HAP-1 (cell line): Measurements from ENCODE around the gene DIP2C.

Experiments used
- DNase-seq, 2 experiments: peaks; one replicate each; pipeline ENCODE4 v3.0.0-alpha.2; 2016 to 2020; ENCODE audit warnings: low spot score in 2 of 2
- H3K27me3 ChIP-seq: fragments of 250-450 bp; sonication (Bioruptor Pico); 2 replicates; pipeline ENCODE4 v1.5.1; 2020; ENCODE audit warnings: low read depth, mild to moderate bottlenecking, moderate library complexity
- H3K36me3 ChIP-seq: fragments of 250-450 bp; sonication (Bioruptor Pico); replicated peaks from 2 replicates; pipeline ENCODE4 v1.5.1; 2020; ENCODE audit warnings: mild to moderate bottlenecking
- H3K4me1 ChIP-seq: fragments of 250-450 bp; sonication (Bioruptor Pico); 2 replicates; pipeline ENCODE4 v1.5.1; 2020; ENCODE audit warnings: mild to moderate bottlenecking
- H3K4me3 ChIP-seq: fragments of 250-450 bp; sonication (Bioruptor Pico); 2 replicates; pipeline ENCODE4 v1.5.1; 2020; ENCODE audit warnings: mild to moderate bottlenecking, moderate library complexity
- H3K9me3 ChIP-seq: fragments of 250-450 bp; sonication (Bioruptor Pico); 2 replicates; pipeline ENCODE4 v1.5.1; 2020; ENCODE audit warnings: mild to moderate bottlenecking, moderate library complexity
- in situ Hi-C: fragments of 300-500 bp; cut with MboI; formaldehyde crosslinking; loops from 3 replicates; pipeline ENCODE4 v1.14.3; 2020; ENCODE audit warnings: low sequenced_read_pairs, inconsistent platforms, mixed read lengths

DIP2C gene

GRCh38 chr10:571688-572451 lies 117.6 kb downstream of the DIP2C start:
- no peak for DNase-seq
- no peaks in the 10 kb centered on the region for H3K27me3 ChIP-seq
- in situ Hi-C loops: no loop called here
- H3K4me3 ChIP-seq: no peak overlapping the region
- H3K4me1 ChIP-seq: no peaks in the 10 kb centered on the region
- no peaks in the 10 kb centered on the region for H3K36me3 ChIP-seq
- H3K9me3 ChIP-seq: peaks cover 4% of the 10 kb centered on the region; the same call in 1 of the 2 replicates

GRCh38 chr10:571166-571565 lies 118.3 kb downstream of the DIP2C start:
- no peak for DNase-seq
- Histone ChIP-seq H3K36me3 (no peaks in the 10 kb centered on the region), H3K9me3 (peaks cover 4% of the 10 kb centered on the region; the same call in 1 of the 2 replicates), H3K4me3 (no peak overlapping the region), H3K4me1 (no peaks in the 10 kb centered on the region), H3K27me3 (no peaks in the 10 kb centered on the region)
- in situ Hi-C loops: no loop called here

GRCh38 chr10:570628-571163 lies 118.8 kb downstream of the DIP2C start:
- Histone ChIP-seq H3K4me1 (no peaks in the 10 kb centered on the region), H3K9me3 (peaks cover 4% of the 10 kb centered on the region; the same call in 1 of the 2 replicates), H3K27me3 (no peaks in the 10 kb centered on the region), H3K4me3 (no peak overlapping the region), H3K36me3 (no peaks in the 10 kb centered on the region)
- in situ Hi-C loops: no loop called here
- DNase-seq: no peak

- Histone ChIP-seq H3K4me3 (no peak overlapping the region), H3K4me1 (no peaks in the 10 kb centered on the region), H3K27me3 (no peaks in the 10 kb centered on the region), H3K9me3 (peaks cover 4% of the 10 kb centered on the region; the same call in 1 of the 2 replicates), H3K36me3 (no peaks in the 10 kb centered on the region)
- in situ Hi-C loops: no loop called here
- DNase-seq: no peak
Observed at GRCh38 chr10:569961-570627, 119.4 kb downstream of the DIP2C start.

GRCh38 chr10:568848-569247 lies 120.6 kb downstream of the DIP2C start:
- no peaks in the 10 kb centered on the region for H3K36me3 ChIP-seq
- no peaks in the 10 kb centered on the region for H3K27me3 ChIP-seq
- in situ Hi-C loops: no loop called here
- no peak overlapping the region for H3K4me3 ChIP-seq
- no peak for DNase-seq
- H3K9me3 ChIP-seq: peaks cover 4% of the 10 kb centered on the region; the same call in 1 of the 2 replicates
- no peaks in the 10 kb centered on the region for H3K4me1 ChIP-seq

GRCh38 chr10:567869-568268 lies 121.6 kb downstream of the DIP2C start:
- Histone ChIP-seq H3K27me3 (no peaks in the 10 kb centered on the region), H3K4me1 (no peaks in the 10 kb centered on the region), H3K36me3 (no peaks in the 10 kb centered on the region), H3K4me3 (no peak overlapping the region), H3K9me3 (peaks cover 4% of the 10 kb centered on the region; the same call in 1 of the 2 replicates)
- in situ Hi-C loops: no loop called here
- DNase-seq: no peak

- no peaks in the 10 kb centered on the region for H3K36me3 ChIP-seq
- no peak overlapping the region for H3K4me3 ChIP-seq
- DNase-seq: no peak
- in situ Hi-C loops: no loop called here
- peaks cover 4% of the 10 kb centered on the region; the same call in 1 of the 2 replicates for H3K9me3 ChIP-seq
- no peaks in the 10 kb centered on the region for H3K27me3 ChIP-seq
- no peaks in the 10 kb centered on the region for H3K4me1 ChIP-seq
Observed at GRCh38 chr10:566241-566885, 123.1 kb downstream of the DIP2C start.

- H3K4me3 ChIP-seq: no peak overlapping the region
- no peaks in the 10 kb centered on the region for H3K27me3 ChIP-seq
- no peak for DNase-seq
- H3K9me3 ChIP-seq: peaks cover 4% of the 10 kb centered on the region; the same call in 1 of the 2 replicates
- in situ Hi-C loops: no loop called here
- H3K36me3 ChIP-seq: no peaks in the 10 kb centered on the region
- H3K4me1 ChIP-seq: no peaks in the 10 kb centered on the region
Observed at GRCh38 chr10:565676-566075, 123.8 kb downstream of the DIP2C start.

- in situ Hi-C loops: no loop called here
- peaks cover 4% of the 10 kb centered on the region; the same call in 1 of the 2 replicates for H3K9me3 ChIP-seq
- no peaks in the 10 kb centered on the region for H3K4me1 ChIP-seq
- DNase-seq: no peak
- H3K4me3 ChIP-seq: no peak overlapping the region
- no peaks in the 10 kb centered on the region for H3K27me3 ChIP-seq
- no peaks in the 10 kb centered on the region for H3K36me3 ChIP-seq
Observed at GRCh38 chr10:565146-565545, 124.3 kb downstream of the DIP2C start.

GRCh38 chr10:563827-564226 lies 125.6 kb downstream of the DIP2C start:
- in situ Hi-C loops: no loop called here
- H3K9me3 ChIP-seq: no peaks in the 10 kb centered on the region
- H3K4me1 ChIP-seq: no peaks in the 10 kb centered on the region
- no peaks in the 10 kb centered on the region for H3K36me3 ChIP-seq
- no peak for DNase-seq
- H3K4me3 ChIP-seq: no peak overlapping the region
- no peaks in the 10 kb centered on the region for H3K27me3 ChIP-seq

GRCh38 chr10:562142-562541 lies 127.3 kb downstream of the DIP2C start:
- no peaks in the 10 kb centered on the region for H3K9me3 ChIP-seq
- no peak for DNase-seq
- no peak overlapping the region for H3K4me3 ChIP-seq
- in situ Hi-C loops: no loop called here
- no peaks in the 10 kb centered on the region for H3K4me1 ChIP-seq
- no peaks in the 10 kb centered on the region for H3K27me3 ChIP-seq
- H3K36me3 ChIP-seq: no peaks in the 10 kb centered on the region

GRCh38 chr10:561721-562120 lies 127.7 kb downstream of the DIP2C start:
- DNase-seq: no peak
- Histone ChIP-seq H3K36me3 (no peaks in the 10 kb centered on the region), H3K4me1 (no peaks in the 10 kb centered on the region), H3K9me3 (no peaks in the 10 kb centered on the region), H3K27me3 (no peaks in the 10 kb centered on the region), H3K4me3 (no peak overlapping the region)
- in situ Hi-C loops: no loop called here

GRCh38 chr10:560314-560992 lies 129.0 kb downstream of the DIP2C start:
- DNase-seq: no peak
- H3K4me3 ChIP-seq: no peak overlapping the region
- no peaks in the 10 kb centered on the region for H3K36me3 ChIP-seq
- H3K27me3 ChIP-seq: no peaks in the 10 kb centered on the region
- H3K4me1 ChIP-seq: no peaks in the 10 kb centered on the region
- in situ Hi-C loops: no loop called here
- no peaks in the 10 kb centered on the region for H3K9me3 ChIP-seq
